B cell (primary cell): Measurements from ENCODE around the gene POU2F2. TPM values are rescaled to one million over a fixed set of nuclear protein-coding genes. Genes with fewer than 3 reads are reported as not detected.

Source experiments
- ATAC-seq: fragments of 200-7000 bp; cut with Tn5 transposase; one replicate; pipeline ENCODE4 v1.10.0; 2021; ENCODE audit warnings: low read depth, mild to moderate bottlenecking, moderate number of reproducible peaks, moderate library complexity
- CTCF ChIA-PET: fragments of 350-600 bp; sonication (Branson Sonifier 250); formaldehyde crosslinking; loops from one replicate; lab custom pipeline; 2021; ENCODE audit warnings: antibody characterized with exemption, inconsistent platforms; lab: Charles Lee
- POLR2A ChIA-PET: fragments of 350-600 bp; sonication (Branson Sonifier 250); formaldehyde crosslinking; loops from one replicate; lab custom pipeline; 2021; ENCODE audit warnings: antibody characterized with exemption; lab: Charles Lee
- DNase-seq: peaks from one replicate; pipeline ENCODE4 v3.0.0; 2013
- H2AFZ ChIP-seq: 2 replicates; pipeline ENCODE4 v1.6.1; 2012; ENCODE audit warnings: mild to moderate bottlenecking, low read depth, low read length; ENCODE audit not compliant: insufficient read depth, poor library complexity, severe bottlenecking
- H3K27ac ChIP-seq, 2 donors: 1 replicate in 1 of 2; 2 replicates in 1 of 2; pipeline ENCODE4 v1.5.1; 2012 to 2013; ENCODE audit warnings: low read length in 2 of 2, mild to moderate bottlenecking in 2 of 2, moderate library complexity in 1 of 2
- H3K27me3 ChIP-seq, 4 experiments: fragments of 200-600 bp in 1 of 4; sonication (generic) in 1 of 4; replicated peaks in 1 of 4; 1 replicate in 2 of 4; 2 replicates in 2 of 4; pipeline versions ENCODE4 v1.6.1 to v1.7.0; 2013 to 2016; ENCODE audit warnings: low read length in 3 of 4, mild to moderate bottlenecking in 2 of 4, mixed read lengths in 1 of 4, moderate library complexity in 1 of 4; ENCODE audit not compliant: insufficient read depth in 4 of 4, control insufficient read depth in 3 of 4; ENCODE audit errors: control extremely low read depth in 1 of 4
- H3K36me3 ChIP-seq, 2 experiments: replicated peaks in 1 of 2; 1 replicate in 1 of 2; 2 replicates in 1 of 2; pipeline versions ENCODE4 v1.6.1 to v1.7.1; 2013; ENCODE audit warnings: low read length in 1 of 2; ENCODE audit not compliant: insufficient read depth in 2 of 2, control insufficient read depth in 1 of 2; ENCODE audit errors: control extremely low read depth in 1 of 2, extremely low read depth in 1 of 2
- H3K4me1 ChIP-seq, 2 donors: fragments of 200-600 bp in 1 of 2; sonication (generic) in 1 of 2; 1 replicate in 1 of 2; 2 replicates in 1 of 2; pipeline versions ENCODE4 v1.5.1 to v1.6.1; 2013 to 2017; ENCODE audit warnings: low read length in 2 of 2; ENCODE audit not compliant: control insufficient read depth in 2 of 2, insufficient read depth in 2 of 2
- H3K4me2 ChIP-seq: replicated peaks from 2 replicates; pipeline ENCODE3; 2012; ENCODE audit warnings: mild to moderate bottlenecking, low read depth, low read length; ENCODE audit not compliant: poor library complexity, severe bottlenecking
- H3K4me3 ChIP-seq, 5 experiments: fragments of 200-600 bp in 1 of 5; sonication (generic) in 1 of 5; 1 replicate in 3 of 5; 2 replicates in 2 of 5; pipeline versions ENCODE4 v1.5.1 to v1.7.0; 2011 to 2016; ENCODE audit warnings: low read length in 4 of 5, mild to moderate bottlenecking in 4 of 5, low read depth in 2 of 5, control low read depth in 1 of 5, moderate library complexity in 1 of 5; ENCODE audit not compliant: insufficient read depth in 1 of 5; ENCODE audit errors: control extremely low read depth in 1 of 5, extremely low read depth in 1 of 5
- H3K79me2 ChIP-seq: fragments of 200-600 bp; sonication (generic); one replicate; pipeline ENCODE4 v1.6.0; 2016; ENCODE audit warnings: low read length; ENCODE audit not compliant: control insufficient read depth, insufficient read depth
- H3K9ac ChIP-seq: fragments of 200-600 bp; sonication (generic); 2 replicates; pipeline ENCODE4 v1.6.1; 2017; ENCODE audit warnings: mild to moderate bottlenecking, low read length, moderate library complexity
- H3K9me3 ChIP-seq, 3 donors: one replicate each; pipeline versions ENCODE4 v1.6.1 to v1.7.1; 2013; ENCODE audit warnings: low read length in 2 of 3; ENCODE audit not compliant: control insufficient read depth in 2 of 3, insufficient read depth in 1 of 3; ENCODE audit errors: control extremely low read depth in 1 of 3
- H4K20me1 ChIP-seq: 2 replicates; pipeline ENCODE4 v1.6.0; 2012; ENCODE audit warnings: mild to moderate bottlenecking, low read length; ENCODE audit not compliant: insufficient read depth, control insufficient read depth, poor library complexity, severe bottlenecking
- H3K27ac Mint-ChIP-seq: one replicate; pipeline ENCODE4 v1.8.0; 2021; ENCODE audit warnings: mixed read lengths
- H3K27me3 Mint-ChIP-seq: one replicate; pipeline ENCODE4 v1.8.0; 2021; ENCODE audit warnings: mixed read lengths
- H3K4me1 Mint-ChIP-seq: one replicate; pipeline ENCODE4 v1.8.0; 2021; ENCODE audit warnings: mixed read lengths
- H3K4me3 Mint-ChIP-seq: one replicate; pipeline ENCODE4 v1.8.0; 2021; ENCODE audit warnings: mixed read lengths
- H3K9me3 Mint-ChIP-seq: one replicate; pipeline ENCODE4 v1.8.0; 2022; ENCODE audit warnings: mixed read lengths; ENCODE audit not compliant: insufficient read depth
- CTCF ChIP-seq: fragments of 200-600 bp; IDR thresholded peaks from one replicate; pipeline ENCODE4 v1.8.0; 2022; ENCODE audit warnings: antibody characterized with exemption, mild to moderate bottlenecking
- EZH2 ChIP-seq: IDR thresholded peaks from 2 replicates; pipeline ENCODE4 v1.6.1; 2012; ENCODE audit warnings: borderline replicate concordance, low read depth, mild to moderate bottlenecking, moderate library complexity, low read length; ENCODE audit not compliant: insufficient read depth, poor library complexity, severe bottlenecking
- WGBS: methylation state at CpG from one replicate; pipeline ENCODE4 v1.1.5; 2013; ENCODE audit warnings: missing lambda C conversion rate; ENCODE audit not compliant: insufficient coverage; 5-methylcytosine and 5-hydroxymethylcytosine counted together
- intact Hi-C: fragments of 100-400 bp; cut with micrococcal nuclease; formaldehyde crosslinking; loops from one replicate; pipeline ENCODE4 v1.10.0; 2022
- polyA minus RNA-seq: library from RNA; depleted of rRNA, polyadenylated mRNA; stranded (reverse); fragments of >200 nt; gene quantifications from 2 replicates; pipeline ENCODE4 v1.2.3, GENCODE V29; 2012
- polyA plus RNA-seq: library from polyadenylated mRNA; depleted of rRNA; stranded (reverse); fragments of >200 nt; gene quantifications from 2 replicates; pipeline ENCODE4 v1.2.3, GENCODE V29; 2012
- total RNA-seq, 2 donors: library from RNA; stranded (reverse); fragments of 120-200 nt in 1 of 2; gene quantifications; 1 replicate in 1 of 2; 2 replicates in 1 of 2; pipeline versions ENCODE4 v1.2.3 to v1.2.4, GENCODE V29; 2013 to 2022

Gene POU2F2
- total RNA-seq (145 and 152 TPM in 2 replicates), polyA plus RNA-seq (125 and 170 TPM in 2 replicates), polyA minus RNA-seq (61.0 and 101 TPM in 2 replicates)
- total RNA-seq (2013), result 36.7 TPM

- TF ChIP-seq CTCF, result no peak
- TF ChIP-seq EZH2, result no peak
- H3K9me3 Mint-ChIP-seq, result no peaks in the 10 kb centered on the region
- under 1% methylated on average over 11 of the region's 16 CpGs for WGBS
- peaks cover 0 to 20% of the 10 kb centered on the region in 2 experiments for H3K36me3 ChIP-seq
- H3K9me3 ChIP-seq, result no peaks in the 10 kb centered on the region
- H3K79me2 ChIP-seq, result peaks cover 70% of the 10 kb centered on the region
- peak within 1 kb of the TSS; percentile 92 for H3K4me3 Mint-ChIP-seq
- peak within 1 kb of the TSS; percentile 97 for H3K27ac Mint-ChIP-seq
- CTCF ChIA-PET, result interaction anchor here (0.7 to 11.3 kb wide), 37 partner anchors 13 to 309 kb away, joined by 3 to 419 read pairs (median 5); partner anchors contain the start of genes GSK3A, PAFAH1B3, PRR19 and ZNF526
- H3K4me1 ChIP-seq, result peaks cover 50 to 78% of the 10 kb centered on the region in 2 donors
- POLR2A ChIA-PET, result interaction anchor here (0.7 to 2.3 kb wide), 9 partner anchors 10 to 148 kb away, joined by 3 to 28 read pairs (median 5); partner anchors contain the start of genes DEDD2 and ZNF526
- H3K4me2 ChIP-seq, result peak within 1 kb of the TSS; percentile 90
- H3K27me3 Mint-ChIP-seq, result no peaks in the 10 kb centered on the region
- no peaks in the 10 kb centered on the region for H3K27me3 ChIP-seq
- H3K27ac ChIP-seq, result peak within 1 kb of the TSS; percentile 51 to 71
- H3K4me3 ChIP-seq, result peak within 1 kb of the TSS; percentile 92 to 100 (median 98)
- peak within 1 kb of the TSS; percentile 95 for H3K9ac ChIP-seq
- ATAC-seq (peak; percentile 44), DNase-seq (peak; percentile 92)
- peaks cover 31% of the 10 kb centered on the region for H4K20me1 ChIP-seq
- intact Hi-C loops, result loop anchor here (1.0 to 2.0 kb wide), 4 partner anchors 9 to 193 kb away; partner anchors contain the start of gene MEGF8
- H3K4me1 Mint-ChIP-seq, result peaks cover 83% of the 10 kb centered on the region
- H2AFZ ChIP-seq, result peak within 1 kb of the TSS; percentile 67
Observed at GRCh38 chr19:42132030-42132628, at the start of gene POU2F2. POU2F2 (minus strand) TSS chr19:42132446; CDS start chr19:42132411, 35 bp downstream.
